Brain microvascular endothelial cell (primary cell): ENCODE measurements around the gene VPS11.
"Not testable (repeated sequence)": the region's sequence is repeated elsewhere in the genome, so short reads cannot be mapped to it uniquely, and the experiment has no call there.

ENCODE experiments used
- DNase-seq: peaks from one replicate; pipeline ENCODE4 v3.0.0-alpha.2; 2020
- H3K27ac ChIP-seq: fragments of 250-450 bp; sonication (Bioruptor Pico); 2 replicates; pipeline ENCODE4 v1.5.1; 2020; ENCODE audit warnings: mild to moderate bottlenecking, moderate library complexity
- H3K27me3 ChIP-seq: fragments of 250-450 bp; sonication (Bioruptor Pico); replicated peaks from 2 replicates; pipeline ENCODE4 v1.5.1; 2020; ENCODE audit warnings: mild to moderate bottlenecking
- H3K36me3 ChIP-seq: fragments of 250-450 bp; sonication (Bioruptor Pico); replicated peaks from 2 replicates; pipeline ENCODE4 v1.5.1; 2020; ENCODE audit warnings: mild to moderate bottlenecking
- H3K4me3 ChIP-seq: 2 replicates; pipeline ENCODE4 v1.5.1; 2011; ENCODE audit warnings: low read depth, mild to moderate bottlenecking, control low read depth, low read length, moderate library complexity
- CTCF ChIP-seq: IDR thresholded peaks from 2 replicates; pipeline ENCODE4 v1.5.1; 2011; ENCODE audit warnings: low read depth, mild to moderate bottlenecking, moderate library complexity, low read length, control low read depth, inconsistent platforms; ENCODE audit errors: missing control alignments
- in situ Hi-C: cut with HindIII; loops from 2 replicates; pipeline ENCODE4 v1.10.0; 2017; ENCODE audit warnings: low sequenced_read_pairs, low pct_ligation_motif_present

The VPS11 gene

GRCh38 chr11:119030329-119031047 is 37.1 kb upstream of the VPS11 start, which contains the start of gene SLC37A4:
Gene SLC37A4 (minus strand): TSS chr11:119030877.
- peak within 1 kb of the TSS; percentile 88 for H3K4me3 ChIP-seq
- H3K36me3 ChIP-seq, result peaks cover 3% of the 10 kb centered on the region
- TF ChIP-seq CTCF, result no peak
- in situ Hi-C loops, result no loop called here
- DNase-seq, result peak; percentile 96
- no peak within 1 kb of the TSS for H3K27ac ChIP-seq
- no peaks in the 10 kb centered on the region for H3K27me3 ChIP-seq

- DNase-seq, result no peak
- Histone ChIP-seq H3K27me3 (no peaks in the 10 kb centered on the region), H3K36me3 (no peaks in the 10 kb centered on the region), H3K27ac (no peak overlapping the region), H3K4me3 (no peak overlapping the region)
- no peak for TF ChIP-seq CTCF
- in situ Hi-C loops, result no loop called here
Observed at GRCh38 chr11:119031912-119032280, 35.7 kb upstream of the VPS11 start.

- H3K4me3 ChIP-seq, H3K36me3 ChIP-seq, H3K27ac ChIP-seq, DNase-seq, H3K27me3 ChIP-seq, in situ Hi-C loops: not testable (repeated sequence)
Observed at GRCh38 chr11:119033421-119033820, 34.2 kb upstream of the VPS11 start.

- in situ Hi-C loops, result no loop called here
- Histone ChIP-seq H3K27ac (no peak overlapping the region), H3K4me3 (no peak overlapping the region), H3K27me3 (no peaks in the 10 kb centered on the region), H3K36me3 (no peaks in the 10 kb centered on the region)
- TF ChIP-seq CTCF, result no peak
- DNase-seq, result no peak
Observed at GRCh38 chr11:119034813-119035212, 32.8 kb upstream of the VPS11 start.

GRCh38 chr11:119038884-119039283 is 28.7 kb upstream of the VPS11 start:
- H3K36me3 ChIP-seq, result no peaks in the 10 kb centered on the region
- DNase-seq, result no peak
- no peak overlapping the region for H3K27ac ChIP-seq
- no peak overlapping the region for H3K4me3 ChIP-seq
- H3K27me3 ChIP-seq, result no peaks in the 10 kb centered on the region
- in situ Hi-C loops, result no loop called here
- TF ChIP-seq CTCF, result no peak

GRCh38 chr11:119039471-119039870 is 28.1 kb upstream of the VPS11 start:
- H3K27me3 ChIP-seq, in situ Hi-C loops, H3K4me3 ChIP-seq, DNase-seq, H3K36me3 ChIP-seq, H3K27ac ChIP-seq: not testable (repeated sequence)
